Osteoblast (primary cell): ENCODE data around the gene BFSP2. TPM values are rescaled to one million over a fixed set of nuclear protein-coding genes. Genes with fewer than 3 reads are reported as not detected.

Source experiments
- DNase-seq: peaks from one replicate; pipeline ENCODE4 v3.0.0; 2011; ENCODE audit warnings: low spot score, mixed read lengths; ENCODE audit not compliant: insufficient read length; ENCODE audit errors: missing footprints
- H2AFZ ChIP-seq: 2 replicates; pipeline ENCODE4 v1.6.0; 2011; ENCODE audit warnings: mild to moderate bottlenecking, low read length
- H3K27ac ChIP-seq: 2 replicates; pipeline ENCODE4 v1.5.1; 2011; ENCODE audit warnings: mild to moderate bottlenecking, low read depth, low read length, moderate library complexity
- H3K27me3 ChIP-seq: 2 replicates; pipeline ENCODE4 v1.6.0; 2012; ENCODE audit warnings: mild to moderate bottlenecking, control low read depth, inconsistent platforms, low read length, moderate library complexity; ENCODE audit not compliant: insufficient read depth
- H3K36me3 ChIP-seq: 2 replicates; pipeline ENCODE4 v1.5.1; 2011; ENCODE audit warnings: mild to moderate bottlenecking, low read length, control low read depth, moderate library complexity; ENCODE audit not compliant: insufficient read depth
- H3K4me1 ChIP-seq: 2 replicates; pipeline ENCODE4 v1.5.1; 2011; ENCODE audit warnings: mild to moderate bottlenecking, low read length, control low read depth, moderate library complexity; ENCODE audit not compliant: insufficient read depth
- H3K4me2 ChIP-seq: 2 replicates; pipeline ENCODE4 v1.6.0; 2011; ENCODE audit warnings: mild to moderate bottlenecking, low read length; ENCODE audit not compliant: insufficient read depth
- H3K4me3 ChIP-seq: fragments of 200-600 bp; sonication (generic); 3 replicates; pipeline ENCODE4 v1.5.1; 2012; ENCODE audit warnings: mild to moderate bottlenecking, low read length, inconsistent platforms; ENCODE audit not compliant: insufficient read depth
- H3K79me2 ChIP-seq: 2 replicates; pipeline ENCODE4 v1.6.0; 2012; ENCODE audit warnings: mild to moderate bottlenecking, low read length, control low read depth, inconsistent platforms; ENCODE audit not compliant: insufficient read depth
- H3K9me3 ChIP-seq: 2 replicates; pipeline ENCODE4 v1.5.1; 2011; ENCODE audit warnings: low read depth, low read length, control low read depth
- H4K20me1 ChIP-seq: 2 replicates; pipeline ENCODE4 v1.6.0; 2012; ENCODE audit warnings: mild to moderate bottlenecking, low read length, control low read depth; ENCODE audit not compliant: insufficient read depth
- CTCF ChIP-seq: IDR thresholded peaks from 2 replicates; pipeline ENCODE4 v1.5.1; 2011; ENCODE audit warnings: mild to moderate bottlenecking, low read depth, low read length, moderate library complexity; ENCODE audit errors: extremely low read depth
- total RNA-seq: library from RNA; depleted of rRNA; stranded (reverse); fragments of >200 nt; gene quantifications from 2 replicates; pipeline ENCODE4 v1.2.3, GENCODE V29; 2012

Gene BFSP2
- total RNA-seq, 1 donor: not detected

DNA sequence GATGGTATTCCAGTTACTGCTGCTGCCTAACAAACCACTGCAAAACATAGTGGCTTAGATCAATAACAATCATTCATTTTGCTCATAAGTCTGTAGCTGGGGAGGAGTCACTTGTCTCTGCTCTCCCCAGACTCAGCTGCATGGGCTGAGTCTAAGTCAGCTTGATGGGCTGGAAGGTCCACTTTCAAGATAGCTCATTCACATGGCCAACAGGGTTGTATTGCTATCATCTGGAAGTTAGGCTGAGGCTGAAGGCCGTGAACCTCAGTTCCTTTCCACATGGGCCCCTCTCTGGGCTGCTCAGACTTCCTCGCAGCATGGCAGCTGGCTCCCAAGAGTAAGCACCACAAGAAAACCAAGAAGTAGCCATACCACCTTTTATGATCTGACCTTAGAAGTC is 28.7 kb upstream of the BFSP2 start:
- H3K36me3 ChIP-seq: no peaks in the 10 kb centered on the region
- no peak overlapping the region for H3K27ac ChIP-seq
- TF ChIP-seq CTCF: no peak
- H3K79me2 ChIP-seq: no peaks in the 10 kb centered on the region
- no peaks in the 10 kb centered on the region for H3K4me1 ChIP-seq
- no peak overlapping the region for H3K4me2 ChIP-seq
- H3K27me3 ChIP-seq: peaks cover 7% of the 10 kb centered on the region
- no peak overlapping the region for H3K4me3 ChIP-seq
- no peak overlapping the region for H2AFZ ChIP-seq
- H4K20me1 ChIP-seq: no peaks in the 10 kb centered on the region
- no peaks in the 10 kb centered on the region for H3K9me3 ChIP-seq
- no peak for DNase-seq

DNA sequence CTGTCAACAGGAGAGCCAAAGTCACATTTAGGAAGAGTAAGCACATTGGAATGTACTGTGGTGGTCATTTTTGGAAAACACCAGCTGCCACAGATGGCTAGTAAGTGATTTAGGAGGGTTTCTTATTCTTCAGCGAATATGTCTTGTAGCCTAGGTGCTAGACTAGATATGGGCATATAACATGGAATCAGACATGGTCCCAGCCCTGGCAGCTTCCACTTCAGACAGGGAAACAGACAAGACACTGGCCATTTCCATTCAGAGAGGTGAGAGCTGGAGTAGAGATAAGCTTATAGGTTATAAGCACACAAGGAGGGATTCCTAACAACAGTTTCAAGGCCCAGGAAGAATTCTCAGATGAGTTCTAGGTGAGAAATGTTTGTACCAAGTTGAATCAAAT is 28.2 kb upstream of the BFSP2 start:
- DNase-seq: no peak
- no peak overlapping the region for H3K4me2 ChIP-seq
- no peaks in the 10 kb centered on the region for H3K36me3 ChIP-seq
- no peaks in the 10 kb centered on the region for H3K4me1 ChIP-seq
- H4K20me1 ChIP-seq: no peaks in the 10 kb centered on the region
- no peak for TF ChIP-seq CTCF
- H3K79me2 ChIP-seq: no peaks in the 10 kb centered on the region
- no peak overlapping the region for H3K4me3 ChIP-seq
- peaks cover 7% of the 10 kb centered on the region for H3K27me3 ChIP-seq
- no peak overlapping the region for H3K27ac ChIP-seq
- no peak overlapping the region for H2AFZ ChIP-seq
- H3K9me3 ChIP-seq: no peaks in the 10 kb centered on the region

- Histone ChIP-seq H4K20me1 (no peaks in the 10 kb centered on the region), H2AFZ (no peak overlapping the region), H3K4me3 (no peak overlapping the region), H3K9me3 (no peaks in the 10 kb centered on the region), H3K36me3 (no peaks in the 10 kb centered on the region), H3K4me1 (no peaks in the 10 kb centered on the region), H3K27me3 (no peaks in the 10 kb centered on the region), H3K27ac (no peak overlapping the region), H3K79me2 (no peaks in the 10 kb centered on the region), H3K4me2 (no peak overlapping the region)
- no peak for TF ChIP-seq CTCF
- no peak for DNase-seq
Measured at GRCh38 chr3:133374708-133375402, 25.0 kb upstream of the BFSP2 start.

- Histone ChIP-seq H3K27ac (no peak overlapping the region), H3K4me1 (no peaks in the 10 kb centered on the region), H3K79me2 (no peaks in the 10 kb centered on the region), H2AFZ (no peak overlapping the region), H3K9me3 (no peaks in the 10 kb centered on the region), H3K4me3 (no peak overlapping the region), H3K36me3 (no peaks in the 10 kb centered on the region), H3K4me2 (no peak overlapping the region), H4K20me1 (no peaks in the 10 kb centered on the region), H3K27me3 (no peaks in the 10 kb centered on the region)
- TF ChIP-seq CTCF: no peak
- no peak for DNase-seq
Measured at GRCh38 chr3:133375403-133375745, 24.5 kb upstream of the BFSP2 start.
